NCI-H526 treated with DMSO at 0.1 percent for 48 hours (cell line): ENCODE data around the gene P4HB.

Experiments
- DNase-seq: peaks from one replicate; lab custom pipeline; 2025; lab: John Stamatoyannopoulos, UW

P4HB gene

DNA sequence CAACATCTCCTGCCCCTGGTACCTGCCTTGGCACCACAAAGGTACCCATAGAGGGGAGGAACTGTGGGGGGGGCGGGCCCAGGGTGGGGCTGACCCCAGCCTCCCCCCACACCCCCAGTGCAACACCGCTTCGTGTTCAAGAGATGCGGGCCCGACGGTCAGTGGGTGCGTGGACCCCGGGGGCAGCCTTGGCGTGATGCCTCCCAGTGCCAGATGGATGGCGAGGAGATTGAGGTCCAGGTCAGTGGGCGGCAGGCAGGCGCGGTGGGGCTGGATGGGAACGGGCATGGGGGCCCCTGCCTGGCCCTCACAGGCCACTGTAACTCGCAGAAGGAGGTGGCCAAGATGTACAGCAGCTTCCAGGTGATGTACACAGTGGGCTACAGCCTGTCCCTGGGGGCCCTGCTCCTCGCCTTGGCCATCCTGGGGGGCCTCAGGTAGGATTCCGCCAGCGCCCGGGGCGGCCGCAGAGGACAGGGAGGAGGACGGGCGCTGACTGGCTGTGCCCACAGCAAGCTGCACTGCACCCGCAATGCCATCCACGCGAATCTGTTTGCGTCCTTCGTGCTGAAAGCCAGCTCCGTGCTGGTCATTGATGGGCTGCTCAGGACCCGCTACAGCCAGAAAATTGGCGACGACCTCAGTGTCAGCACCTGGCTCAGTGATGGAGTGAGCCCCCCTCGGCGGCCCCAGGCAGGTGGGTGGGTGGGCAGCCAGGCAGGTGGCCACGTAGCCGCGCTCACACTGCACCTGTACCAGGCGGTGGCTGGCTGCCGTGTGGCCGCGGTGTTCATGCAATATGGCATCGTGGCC is 49.2 kb downstream of the P4HB start:
- DNase-seq, result no peak

DNA sequence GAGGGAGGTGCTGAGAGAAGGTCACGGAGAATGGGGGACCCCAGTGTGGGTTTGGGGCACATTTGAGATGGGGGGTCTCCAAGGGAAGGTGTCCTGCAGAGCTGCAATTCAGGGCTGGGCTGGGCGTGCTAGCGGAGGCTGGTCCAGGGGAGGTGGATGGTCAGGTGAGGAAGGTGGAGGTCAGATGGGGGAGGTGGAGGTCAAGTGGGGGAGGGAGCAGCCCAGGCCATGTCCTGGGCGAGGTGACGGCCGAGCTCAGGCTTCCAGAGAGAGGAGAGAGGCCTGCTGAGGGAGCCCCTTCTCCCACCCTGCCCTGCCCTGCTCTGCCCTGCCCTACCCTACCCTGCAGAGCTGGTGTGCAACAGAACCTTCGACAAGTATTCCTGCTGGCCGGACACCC is 49.9 kb downstream of the P4HB start:
- no peak for DNase-seq

DNA sequence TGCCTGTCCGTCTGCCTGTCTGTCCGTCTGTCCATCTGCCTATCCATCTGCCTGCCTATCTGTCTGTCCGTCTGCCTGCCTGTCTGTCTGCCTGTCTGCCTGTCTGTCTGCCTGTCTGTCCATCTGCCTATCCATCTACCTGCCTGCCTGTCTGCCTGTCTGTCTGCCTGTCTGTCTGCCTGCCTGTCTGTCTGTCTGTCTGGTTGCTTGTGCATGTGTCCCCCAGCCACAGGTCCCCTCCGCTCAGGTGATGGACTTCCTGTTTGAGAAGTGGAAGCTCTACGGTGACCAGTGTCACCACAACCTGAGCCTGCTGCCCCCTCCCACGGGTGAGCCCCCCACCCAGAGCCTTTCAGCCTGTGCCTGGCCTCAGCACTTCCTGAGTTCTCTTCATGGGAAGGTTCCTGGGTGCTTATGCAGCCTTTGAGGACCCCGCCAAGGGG is 50.8 kb downstream of the P4HB start:
- no peak for DNase-seq

DNA sequence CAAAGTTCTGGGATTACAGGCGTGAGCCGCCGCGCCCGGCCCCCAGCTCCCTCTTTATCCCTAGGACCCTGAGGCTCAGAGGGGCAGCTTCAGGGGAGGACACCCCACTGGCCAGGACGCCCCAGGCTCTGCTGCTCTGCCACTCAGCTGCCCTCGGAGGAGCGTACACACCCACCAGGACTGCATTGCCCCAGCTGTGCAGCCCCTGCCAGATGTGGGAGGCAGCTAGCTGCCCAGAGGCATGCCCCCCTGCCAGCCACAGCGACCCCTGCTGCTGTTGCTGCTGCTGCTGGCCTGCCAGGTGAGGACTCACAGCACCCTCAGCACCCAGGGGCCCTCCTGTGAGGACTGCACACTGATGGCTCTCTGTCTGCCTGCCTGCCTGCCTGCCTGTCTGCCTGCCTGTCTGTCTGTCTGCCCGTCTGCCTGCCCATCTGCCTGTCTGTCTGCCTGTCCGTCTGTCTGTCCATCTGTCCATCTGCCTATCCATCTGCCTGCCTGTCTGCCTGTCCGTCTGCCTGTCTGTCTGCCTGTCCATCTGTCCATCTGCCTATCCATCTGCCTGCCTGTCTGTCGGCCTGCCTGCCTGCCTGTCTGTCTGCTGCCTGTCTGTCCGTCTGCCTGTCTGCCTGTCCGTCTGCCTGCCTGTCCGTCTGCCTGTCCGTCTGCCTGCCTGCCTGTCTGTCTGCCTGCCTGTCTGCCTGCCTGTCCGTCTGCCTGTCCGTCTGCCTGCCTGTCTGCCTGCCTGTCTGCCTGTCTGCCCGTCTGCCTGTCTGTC is 51.4 kb downstream of the P4HB start:
- no peak for DNase-seq

DNA sequence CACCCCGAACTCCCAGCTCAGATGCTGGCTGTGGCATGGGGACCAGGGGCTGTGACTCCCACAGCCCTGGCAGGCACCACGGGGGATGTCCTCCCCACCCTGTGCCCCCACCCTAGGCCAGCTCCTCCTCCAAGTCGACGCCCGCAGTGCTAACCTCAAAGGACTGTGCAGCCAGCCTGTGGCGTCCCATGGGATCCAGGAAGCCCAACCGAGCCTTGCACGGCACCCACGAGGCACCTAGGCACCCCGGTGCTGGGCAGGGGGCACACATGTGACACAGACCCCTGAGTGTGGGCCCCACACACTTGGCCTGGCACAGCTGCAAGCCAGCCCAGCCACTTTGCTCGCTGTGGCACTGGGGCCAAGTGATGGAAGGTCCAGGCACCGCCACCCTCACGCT is 52.5 kb downstream of the P4HB start:
- no peak for DNase-seq

DNA sequence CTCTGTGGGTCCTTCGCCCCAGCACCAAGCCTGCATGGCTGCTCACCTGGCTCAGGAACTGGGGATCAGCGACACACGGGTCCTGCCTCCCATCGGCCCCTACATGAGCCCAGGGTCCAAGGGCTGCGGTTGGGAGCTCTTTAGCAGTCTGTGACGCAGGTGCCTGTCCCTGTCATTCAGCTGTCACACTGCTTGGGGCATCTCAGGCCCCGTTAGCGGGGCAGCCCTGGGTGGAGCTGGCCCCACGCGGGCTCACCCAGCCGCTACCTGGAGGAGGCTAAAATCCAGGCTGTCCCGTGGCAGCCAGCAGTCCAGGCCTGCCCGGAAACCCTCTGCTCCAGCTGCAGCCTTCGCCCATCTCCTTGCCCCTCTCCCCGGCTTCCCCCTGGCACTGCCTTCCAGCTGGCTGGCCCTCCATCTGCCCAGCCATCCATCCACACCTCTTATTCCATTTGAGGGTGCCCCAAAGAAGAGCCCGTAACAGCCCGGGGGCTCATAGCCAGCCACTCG is 53.1 kb downstream of the P4HB start:
- DNase-seq, result no peak

DNA sequence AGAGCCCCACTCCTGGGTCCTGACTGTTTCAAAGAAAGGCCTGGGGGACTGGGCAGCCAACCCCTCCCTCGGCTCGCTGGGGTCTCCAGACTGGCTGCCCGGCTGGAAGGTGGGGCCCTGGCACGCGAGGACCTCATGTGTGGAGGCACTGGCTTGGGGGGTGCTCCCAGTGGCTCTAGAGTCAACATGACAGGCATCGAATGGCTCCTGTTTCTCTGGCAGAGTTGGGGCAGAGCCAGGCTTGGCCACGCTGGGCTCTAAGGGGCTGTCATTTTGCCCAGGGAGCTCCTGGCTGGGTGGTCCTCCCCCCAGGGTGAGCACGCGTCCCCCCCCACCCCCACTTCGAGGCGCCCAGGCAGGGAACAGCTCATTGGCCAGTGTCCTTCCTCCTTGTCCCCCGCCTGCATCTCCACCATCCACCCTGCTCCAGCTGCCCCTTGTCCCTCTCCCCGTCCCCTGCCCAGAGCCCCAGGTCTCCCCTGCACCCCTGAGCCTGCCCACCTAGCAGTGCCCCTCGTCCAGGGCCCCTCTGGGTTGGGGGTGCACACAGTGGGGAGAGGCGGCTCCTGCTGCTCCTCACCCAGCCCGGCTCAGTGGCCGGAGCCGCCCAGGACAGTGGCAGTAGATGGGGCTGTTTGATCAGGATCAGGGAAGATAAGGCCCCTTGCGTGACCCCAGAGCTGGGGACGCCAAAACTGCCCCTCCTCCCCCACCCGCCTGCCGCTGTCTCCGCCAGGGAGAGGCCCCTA is 53.7 kb downstream of the P4HB start:
- DNase-seq, result no peak

DNA sequence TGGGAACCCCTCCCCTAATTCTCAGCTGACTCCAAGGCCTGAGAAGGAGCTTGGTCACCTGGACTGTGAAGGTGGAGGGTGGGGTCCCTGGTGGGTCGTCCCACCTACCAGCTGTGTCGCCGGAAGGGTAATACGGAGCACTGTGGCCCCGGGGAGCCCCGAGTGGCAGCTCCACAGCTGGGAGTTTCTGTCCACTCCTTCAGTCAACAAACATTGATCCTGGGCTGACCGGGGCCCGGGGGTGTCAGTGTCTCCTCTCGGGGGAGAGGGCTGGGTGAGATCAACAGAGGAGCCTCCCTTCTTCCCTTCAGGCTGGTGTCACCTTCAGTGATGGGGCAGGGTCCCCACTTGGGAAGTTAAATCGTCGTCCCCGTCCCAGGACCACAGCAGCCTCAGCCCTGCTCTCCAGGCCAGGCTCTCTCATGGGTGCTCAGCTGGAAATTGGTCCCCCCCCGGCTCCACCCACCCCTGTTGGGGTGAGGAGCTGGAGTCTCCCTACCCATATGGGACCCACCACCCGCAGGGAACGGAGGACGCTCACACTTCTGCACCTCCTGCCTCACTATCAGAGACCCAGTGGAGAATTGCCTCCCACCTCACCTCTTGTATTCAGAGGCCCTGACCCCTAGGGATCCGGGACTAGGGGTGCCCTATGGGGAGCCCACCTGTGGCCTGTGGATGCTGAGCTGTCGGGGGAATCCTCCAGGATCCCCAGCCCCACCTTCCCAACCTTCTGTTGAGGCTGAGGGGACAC is 54.5 kb downstream of the P4HB start:
- DNase-seq, result no peak

DNA sequence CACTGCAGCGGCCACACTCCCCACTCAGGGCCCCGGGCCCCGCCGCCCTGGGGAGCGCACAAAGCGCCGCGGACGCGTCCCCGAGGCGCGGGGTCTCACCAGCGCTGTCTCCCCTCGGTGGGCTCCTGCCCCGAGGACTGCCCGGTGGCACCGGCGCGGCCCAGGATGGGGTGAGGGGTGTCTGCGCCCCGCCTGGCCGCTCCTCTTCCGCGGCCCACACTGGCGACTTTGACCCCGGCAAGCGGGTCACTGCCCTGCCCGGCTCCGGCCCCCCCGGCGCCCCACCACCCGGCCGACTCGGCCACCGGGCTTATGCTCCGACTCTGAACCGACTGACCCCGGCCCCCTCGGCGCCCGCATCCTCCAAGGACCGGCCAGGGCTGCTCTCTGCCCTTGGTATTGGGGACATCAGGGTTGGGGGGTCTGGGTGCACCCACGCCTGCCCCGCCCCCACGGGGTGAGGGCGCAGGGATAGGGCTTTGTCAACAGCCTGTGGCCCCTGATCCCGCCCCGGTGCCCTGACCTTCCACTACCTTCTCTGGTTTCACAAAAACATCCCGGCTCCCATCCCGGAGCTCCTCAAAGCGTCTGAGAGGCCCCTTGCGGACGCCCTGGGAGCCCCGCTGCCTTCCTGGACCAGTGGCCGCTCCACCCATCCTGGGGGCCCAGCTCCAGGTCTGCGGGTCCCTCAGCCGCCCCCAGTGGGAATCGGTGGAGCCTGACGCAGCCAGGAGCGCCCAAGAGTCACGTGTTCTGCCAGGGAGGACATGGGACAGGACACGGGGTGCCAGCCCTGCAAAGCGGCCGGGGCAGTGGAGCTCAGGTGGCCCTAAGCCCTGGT is 55.6 kb downstream of the P4HB start:
- DNase-seq, result no peak

DNA sequence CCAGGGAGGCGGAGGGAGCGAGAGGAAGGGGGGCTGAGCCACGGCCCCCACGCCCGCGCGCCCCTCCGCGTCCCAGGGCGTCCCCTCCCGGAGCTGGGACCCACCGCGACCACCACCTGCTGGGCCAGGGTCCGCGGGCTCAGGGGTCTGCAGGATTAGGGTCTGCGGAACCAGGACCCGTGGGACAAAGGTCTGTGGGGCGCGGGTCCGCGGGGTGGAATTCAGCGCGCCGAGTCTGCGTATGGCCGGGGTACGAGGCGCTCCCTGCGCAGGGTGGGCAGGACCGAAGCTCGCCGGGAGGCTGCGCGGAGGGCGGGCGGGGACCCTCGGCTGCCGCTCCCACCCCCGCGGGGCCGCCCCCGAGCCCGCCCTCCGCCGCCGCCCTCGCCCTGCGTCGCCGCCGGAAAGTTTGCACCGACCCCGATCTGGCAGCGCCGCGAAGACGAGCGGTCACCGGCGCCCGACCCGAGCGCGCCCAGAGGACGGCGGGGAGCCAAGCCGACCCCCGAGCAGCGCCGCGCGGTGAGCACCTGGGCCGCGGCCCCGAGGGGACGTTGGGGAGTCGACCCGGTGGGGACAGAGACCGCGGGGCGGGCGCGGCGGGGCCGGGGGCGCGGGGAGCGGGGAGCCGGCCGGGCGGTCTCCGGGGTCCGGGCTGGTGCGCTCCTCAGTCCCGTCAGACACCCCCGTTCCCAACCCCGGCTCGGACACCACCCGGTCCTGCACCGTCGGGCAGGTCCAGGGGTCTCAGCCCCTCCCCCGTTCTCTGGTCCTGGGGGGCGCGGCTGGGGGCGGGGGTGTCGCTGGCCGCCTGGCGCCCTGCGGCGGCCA is 56.4 kb downstream of the P4HB start, which contains the start of gene GCGR:
Gene GCGR, plus strand, starts transcription at position 423 of the 831 bp plus-strand sequence. CDS start 4,869 bp downstream, outside the sequence.
- no peak for DNase-seq

DNA sequence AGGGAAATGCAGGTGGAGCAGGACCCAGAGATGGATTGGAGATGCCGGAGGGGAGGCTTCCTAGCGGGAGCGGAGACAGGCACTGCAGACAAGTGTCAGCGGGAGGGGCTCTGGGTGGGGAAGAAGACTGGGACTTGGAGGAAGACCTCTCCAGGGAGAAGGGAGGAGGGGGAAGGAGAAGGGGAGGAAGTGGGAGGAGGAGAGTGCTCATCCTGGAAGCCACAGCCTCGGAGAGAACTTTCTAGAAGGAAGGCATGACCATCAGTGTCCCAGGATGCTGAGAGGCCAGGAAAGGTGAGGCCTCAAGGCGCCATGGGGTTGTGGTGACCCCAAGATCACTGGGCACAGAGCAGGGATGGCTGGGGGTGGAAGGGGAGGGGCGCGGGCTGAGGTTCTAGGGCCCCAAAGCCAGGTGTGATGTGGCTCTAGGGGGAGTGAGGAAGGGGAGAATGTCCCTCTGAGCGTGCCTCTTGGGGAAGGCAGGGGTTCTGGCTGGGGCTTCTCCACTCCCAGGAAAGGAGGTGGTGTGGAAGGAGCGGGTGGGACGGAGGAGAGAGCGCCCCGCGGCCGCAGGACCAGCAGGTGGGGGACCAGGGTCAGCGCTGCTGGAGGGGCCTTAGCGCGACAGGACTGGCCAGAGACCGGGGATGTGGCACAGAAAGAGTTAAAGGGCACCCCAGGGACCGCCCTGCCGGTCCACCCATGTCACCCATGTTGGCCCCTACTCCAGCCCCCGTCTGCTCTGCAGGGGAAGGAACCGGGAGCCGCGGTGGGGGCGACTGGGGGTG is 57.3 kb downstream of the P4HB start:
- DNase-seq, result no peak

DNA sequence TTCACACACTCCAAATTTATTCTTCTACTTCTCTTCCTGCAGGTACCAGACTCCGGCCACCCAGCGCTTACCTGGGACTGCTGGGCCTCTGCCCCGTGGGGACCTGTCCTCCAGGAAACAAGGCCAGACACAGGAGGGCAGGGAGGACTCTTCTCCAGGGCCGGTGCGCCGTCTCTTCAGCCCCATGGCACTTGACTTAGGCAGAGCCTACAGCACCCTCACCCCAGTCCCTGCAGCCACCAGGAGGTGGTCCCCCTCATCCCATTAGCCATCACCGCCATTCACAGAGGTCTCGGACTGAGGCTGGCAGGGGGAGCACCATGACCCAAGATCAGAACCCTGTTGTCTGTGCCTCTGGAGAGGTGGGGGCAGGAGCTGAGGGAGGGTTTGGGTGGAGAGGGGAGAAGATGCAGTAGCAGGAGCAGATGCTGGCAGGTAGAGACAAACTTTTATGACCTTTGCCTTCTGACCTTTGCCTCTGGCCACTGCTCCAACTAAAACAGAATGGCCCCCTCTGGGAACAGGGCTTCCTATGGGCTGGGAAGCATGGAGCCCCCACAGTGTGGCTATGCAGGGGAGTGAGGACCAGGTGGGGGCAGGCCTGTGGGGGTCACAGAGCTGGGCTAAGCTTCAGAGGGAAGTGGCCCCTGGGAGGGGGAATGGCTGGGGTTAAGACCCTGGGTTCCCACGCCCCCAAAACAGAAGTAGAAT is 58.1 kb downstream of the P4HB start:
- DNase-seq, result no peak

DNA sequence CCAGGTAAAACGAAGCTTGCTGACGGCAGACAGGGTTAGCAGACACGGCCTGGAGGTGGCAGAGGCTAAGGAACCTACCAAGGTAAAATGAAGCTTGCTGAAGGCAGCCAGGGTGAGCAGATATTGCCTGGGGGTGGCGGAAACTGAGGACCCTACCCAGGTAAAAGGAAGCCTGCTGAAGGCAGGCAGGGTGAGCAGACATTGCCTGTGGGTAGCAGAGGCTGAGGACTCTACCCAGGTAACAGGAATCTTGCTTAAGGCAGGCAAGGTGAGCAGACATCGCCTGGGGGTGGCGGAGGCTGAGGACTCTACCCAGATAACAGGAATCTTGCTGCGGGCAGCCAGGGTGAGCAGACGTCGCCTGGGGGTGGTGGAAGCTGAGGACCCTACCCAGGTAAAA is 59.0 kb downstream of the P4HB start:
- no peak for DNase-seq

DNA sequence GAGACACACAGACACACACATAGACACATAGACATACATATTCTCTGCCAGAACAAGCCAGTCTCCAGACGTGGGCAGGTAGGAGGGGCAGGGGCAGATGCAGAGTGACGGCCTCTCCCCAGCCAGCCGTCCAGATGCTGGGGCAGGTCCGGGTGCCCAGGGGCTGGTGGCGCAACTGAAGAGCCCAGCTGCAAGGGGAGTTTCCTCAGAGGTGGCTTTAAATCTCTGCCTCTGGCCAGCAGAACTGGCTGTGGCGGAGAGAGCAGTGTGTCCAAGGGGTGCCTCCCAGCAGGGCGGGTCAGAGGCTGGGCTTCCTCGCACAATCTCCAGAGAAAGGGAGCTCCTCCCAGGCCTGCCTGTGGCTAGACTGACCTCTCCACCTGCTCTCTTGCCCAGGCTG is 65.8 kb downstream of the P4HB start:
- no peak for DNase-seq

DNA sequence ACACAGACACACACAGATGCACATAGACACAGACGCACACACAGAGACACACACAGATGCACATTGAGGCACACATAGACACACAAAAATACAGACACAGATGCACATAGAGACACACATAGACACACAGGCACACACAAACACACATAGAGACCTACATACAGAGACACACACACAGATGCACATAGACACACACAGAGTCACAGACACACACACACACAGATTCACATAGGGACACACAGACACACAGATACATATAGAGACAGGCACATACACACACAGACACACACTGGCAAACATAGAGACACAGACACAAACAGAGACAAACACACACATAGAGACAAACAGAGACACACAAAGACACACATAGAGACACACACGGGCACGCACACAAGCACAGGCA is 66.3 kb downstream of the P4HB start:
- no peak for DNase-seq
